Ovary (tissue), 3 donors: ENCODE results near the gene KCND3.

Experiments
- POLR2A ChIP-seq: fragments of 450-650 bp; IDR thresholded peaks from one replicate; pipeline ENCODE4 v1.6.1; 2017; ENCODE audit warnings: antibody characterized with exemption, mild to moderate bottlenecking, moderate library complexity
- TF ChIP-seq, protein P1 (sequence below), 3 donors: fragments of 450-650 bp in 2 of 3; fragments of 200-600 bp in 1 of 3; IDR thresholded peaks; one replicate each; pipeline versions ENCODE4 v1.5.1 to v1.8.0; 2016 to 2022; ENCODE audit warnings: antibody characterized with exemption in 3 of 3, mild to moderate bottlenecking in 1 of 3
- donor health status: DM: no; HTN: no; CAD: no.

DNA sequence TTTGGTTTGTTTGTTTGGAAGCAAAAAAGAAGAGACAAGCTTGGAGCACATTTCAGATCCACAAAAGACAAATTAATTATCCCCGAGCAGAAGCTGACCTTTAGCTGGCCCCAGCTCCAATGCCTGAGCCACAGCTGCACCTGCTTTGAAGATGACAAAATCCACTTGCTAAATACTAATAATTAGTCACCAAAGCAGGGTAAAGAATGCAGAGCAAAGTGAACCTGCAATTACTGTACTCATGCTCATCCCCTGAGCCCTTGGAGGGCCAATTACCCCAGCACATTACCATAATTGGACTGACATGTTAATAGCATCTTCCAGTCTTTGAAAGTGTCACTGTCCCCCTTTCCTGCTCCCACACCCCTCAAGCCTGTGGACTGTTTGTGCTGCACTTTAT is 38.2 kb upstream of the KCND3 start:
- no peak for TF ChIP-seq POLR2A
- TF ChIP-seq, protein P1, sequence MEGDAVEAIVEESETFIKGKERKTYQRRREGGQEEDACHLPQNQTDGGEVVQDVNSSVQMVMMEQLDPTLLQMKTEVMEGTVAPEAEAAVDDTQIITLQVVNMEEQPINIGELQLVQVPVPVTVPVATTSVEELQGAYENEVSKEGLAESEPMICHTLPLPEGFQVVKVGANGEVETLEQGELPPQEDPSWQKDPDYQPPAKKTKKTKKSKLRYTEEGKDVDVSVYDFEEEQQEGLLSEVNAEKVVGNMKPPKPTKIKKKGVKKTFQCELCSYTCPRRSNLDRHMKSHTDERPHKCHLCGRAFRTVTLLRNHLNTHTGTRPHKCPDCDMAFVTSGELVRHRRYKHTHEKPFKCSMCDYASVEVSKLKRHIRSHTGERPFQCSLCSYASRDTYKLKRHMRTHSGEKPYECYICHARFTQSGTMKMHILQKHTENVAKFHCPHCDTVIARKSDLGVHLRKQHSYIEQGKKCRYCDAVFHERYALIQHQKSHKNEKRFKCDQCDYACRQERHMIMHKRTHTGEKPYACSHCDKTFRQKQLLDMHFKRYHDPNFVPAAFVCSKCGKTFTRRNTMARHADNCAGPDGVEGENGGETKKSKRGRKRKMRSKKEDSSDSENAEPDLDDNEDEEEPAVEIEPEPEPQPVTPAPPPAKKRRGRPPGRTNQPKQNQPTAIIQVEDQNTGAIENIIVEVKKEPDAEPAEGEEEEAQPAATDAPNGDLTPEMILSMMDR (IDR thresholded peaks at IDR 0.05), result no peak
